Activated naive CD8-positive, alpha-beta T cell treated with anti-CD3 and anti-CD28 coated beads, Interleukin-2, amount 50 U/mL, for 24 hours (primary cell): ENCODE results near the gene RXRB.
A peak's percentile ranks its signal among the peaks of the same experiment; 100 is the strongest.
"Not testable (repeated sequence)": the region's sequence is repeated elsewhere in the genome, so short reads cannot be mapped to it uniquely, and the experiment has no call there.

Experiments used
- ATAC-seq: fragments of 150-1000 bp; cut with Tn5 transposase; one replicate; pipeline ENCODE4 v1.10.0; 2021
- DNase-seq: peaks from one replicate; pipeline ENCODE4 v3.0.0; 2021
- H3K27ac Mint-ChIP-seq: one replicate; pipeline ENCODE4 v1.8.0; 2021; ENCODE audit warnings: mild to moderate bottlenecking, mixed read lengths
- H3K27me3 Mint-ChIP-seq: one replicate; pipeline ENCODE4 v1.8.0; 2021; ENCODE audit warnings: mixed read lengths
- H3K36me3 Mint-ChIP-seq: one replicate; pipeline ENCODE4 v1.8.0; 2021; ENCODE audit warnings: low read depth, mixed read lengths
- H3K4me1 Mint-ChIP-seq: one replicate; pipeline ENCODE4 v1.8.0; 2021; ENCODE audit warnings: mixed read lengths
- H3K4me3 Mint-ChIP-seq: one replicate; pipeline ENCODE4 v1.8.0; 2021; ENCODE audit warnings: mild to moderate bottlenecking, moderate library complexity, mixed read lengths
- H3K9me3 Mint-ChIP-seq: one replicate; pipeline ENCODE4 v1.8.0; 2021; ENCODE audit warnings: mixed read lengths

The RXRB gene

GRCh38 chr6:33160728-33161344, 39.6 kb downstream of the RXRB start:
- Mint-ChIP-seq H3K27me3 (no peaks in the 10 kb centered on the region), H3K36me3 (no peaks in the 10 kb centered on the region), H3K9me3 (no peaks in the 10 kb centered on the region), H3K4me1 (peaks cover 11% of the 10 kb centered on the region), H3K4me3 (peak overlapping the region; percentile 77), H3K27ac (peak overlapping the region; percentile 82)
- peak; percentile 37 for ATAC-seq
- no peak for DNase-seq

DNA sequence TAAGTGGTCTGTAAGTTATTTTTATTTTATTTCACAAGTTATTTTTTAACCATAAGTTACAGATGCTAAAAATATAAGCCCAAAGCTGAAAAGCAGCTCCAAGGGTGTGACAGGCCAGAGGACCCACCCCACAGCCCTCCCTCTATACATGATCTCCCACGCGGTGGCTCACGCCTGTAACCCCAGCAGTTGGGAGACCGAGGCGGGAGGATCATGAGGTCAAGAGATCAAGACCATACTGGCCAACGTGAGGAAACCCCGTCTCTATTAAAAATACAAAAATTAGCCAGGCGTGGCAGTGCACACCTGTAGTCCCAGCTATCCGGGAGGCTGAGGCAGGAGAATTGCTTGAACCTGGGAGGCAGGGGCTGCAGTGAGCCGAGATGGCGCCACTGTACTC, 40.4 kb downstream of the RXRB start:
- Mint-ChIP-seq H3K9me3 (no peaks in the 10 kb centered on the region), H3K4me3 (no peak overlapping the region), H3K4me1 (peaks cover 11% of the 10 kb centered on the region), H3K27ac (no peak overlapping the region), H3K27me3 (no peaks in the 10 kb centered on the region), H3K36me3 (no peaks in the 10 kb centered on the region)
- no peak for DNase-seq
- ATAC-seq = no peak

DNA sequence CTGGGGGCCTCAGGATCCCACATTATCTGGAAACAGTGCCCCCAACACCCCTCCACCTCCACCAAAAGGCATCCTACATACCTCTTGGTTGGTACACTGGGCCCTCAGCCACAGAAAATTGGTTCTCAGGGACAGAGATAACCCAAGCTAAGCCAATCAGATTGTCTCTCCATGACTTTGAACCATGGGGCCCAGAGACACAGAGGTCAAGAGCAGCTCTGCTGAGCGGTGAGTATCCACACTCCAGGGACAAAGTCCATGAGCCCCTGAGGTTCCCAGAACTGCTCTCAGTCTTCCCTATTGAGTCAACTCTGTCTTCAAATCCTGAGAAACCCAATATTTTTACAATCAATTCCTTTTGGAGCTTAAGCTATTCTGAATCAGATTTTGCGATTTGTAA, 43.5 kb downstream of the RXRB start:
- ATAC-seq = no peak
- Mint-ChIP-seq H3K27me3 (peaks cover 7% of the 10 kb centered on the region), H3K4me3 (no peak overlapping the region), H3K4me1 (peaks cover 10% of the 10 kb centered on the region), H3K27ac (no peak overlapping the region), H3K9me3 (peaks cover 9% of the 10 kb centered on the region), H3K36me3 (no peaks in the 10 kb centered on the region)
- no peak for DNase-seq

- Mint-ChIP-seq H3K27ac (no peak overlapping the region), H3K27me3 (peaks cover 7% of the 10 kb centered on the region)
Measured at GRCh38 chr6:33156561-33156960, 43.9 kb downstream of the RXRB start.

GRCh38 chr6:33154349-33154748, 46.1 kb downstream of the RXRB start:
- Mint-ChIP-seq H3K27ac (no peak overlapping the region), H3K9me3 (peaks cover 13% of the 10 kb centered on the region), H3K36me3 (no peaks in the 10 kb centered on the region), H3K27me3 (peaks cover 10% of the 10 kb centered on the region), H3K4me1 (no peaks in the 10 kb centered on the region), H3K4me3 (no peak overlapping the region)
- ATAC-seq (no peak), DNase-seq (no peak)

More at GRCh38 chr6:33156561-33156960, 43.9 kb downstream of the RXRB start:
- Mint-ChIP-seq H3K9me3 (peaks cover 13% of the 10 kb centered on the region), H3K36me3 (no peaks in the 10 kb centered on the region), H3K4me3 (no peak overlapping the region), H3K4me1 (peaks cover 7% of the 10 kb centered on the region)
- ATAC-seq = no peak
- no peak for DNase-seq

GRCh38 chr6:33151050-33151449, 49.4 kb downstream of the RXRB start:
- H3K27ac Mint-ChIP-seq = no peak overlapping the region
- ATAC-seq (no peak), DNase-seq (no peak)
- peaks cover 10% of the 10 kb centered on the region for H3K27me3 Mint-ChIP-seq
- H3K9me3 Mint-ChIP-seq = peaks cover 13% of the 10 kb centered on the region
- no peaks in the 10 kb centered on the region for H3K4me1 Mint-ChIP-seq
- H3K4me3 Mint-ChIP-seq = no peak overlapping the region
- H3K36me3 Mint-ChIP-seq = no peaks in the 10 kb centered on the region

DNA sequence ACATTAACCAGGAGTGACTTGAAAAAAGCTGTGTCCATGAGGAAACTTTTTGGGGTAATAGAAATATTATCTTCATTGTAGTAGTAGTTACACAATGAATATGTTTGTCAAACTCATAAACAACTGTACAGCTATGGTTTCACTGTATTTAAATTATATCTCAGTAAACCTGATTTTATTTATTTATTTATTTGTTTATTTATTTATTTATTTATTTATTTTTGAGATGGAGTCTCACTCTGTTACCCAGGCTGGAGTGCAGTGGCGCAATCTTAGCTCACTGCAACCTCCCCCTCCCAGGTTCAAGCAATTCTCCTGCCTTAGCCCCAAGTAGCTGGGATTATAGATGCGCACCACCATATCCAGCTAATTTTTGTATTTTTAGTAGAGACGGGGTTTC, 49.9 kb downstream of the RXRB start:
- H3K4me3 Mint-ChIP-seq, H3K4me1 Mint-ChIP-seq, H3K27ac Mint-ChIP-seq, ATAC-seq, DNase-seq, H3K36me3 Mint-ChIP-seq: not testable (repeated sequence)
- peaks cover 10% of the 10 kb centered on the region for H3K27me3 Mint-ChIP-seq
- peaks cover 13% of the 10 kb centered on the region for H3K9me3 Mint-ChIP-seq

DNA sequence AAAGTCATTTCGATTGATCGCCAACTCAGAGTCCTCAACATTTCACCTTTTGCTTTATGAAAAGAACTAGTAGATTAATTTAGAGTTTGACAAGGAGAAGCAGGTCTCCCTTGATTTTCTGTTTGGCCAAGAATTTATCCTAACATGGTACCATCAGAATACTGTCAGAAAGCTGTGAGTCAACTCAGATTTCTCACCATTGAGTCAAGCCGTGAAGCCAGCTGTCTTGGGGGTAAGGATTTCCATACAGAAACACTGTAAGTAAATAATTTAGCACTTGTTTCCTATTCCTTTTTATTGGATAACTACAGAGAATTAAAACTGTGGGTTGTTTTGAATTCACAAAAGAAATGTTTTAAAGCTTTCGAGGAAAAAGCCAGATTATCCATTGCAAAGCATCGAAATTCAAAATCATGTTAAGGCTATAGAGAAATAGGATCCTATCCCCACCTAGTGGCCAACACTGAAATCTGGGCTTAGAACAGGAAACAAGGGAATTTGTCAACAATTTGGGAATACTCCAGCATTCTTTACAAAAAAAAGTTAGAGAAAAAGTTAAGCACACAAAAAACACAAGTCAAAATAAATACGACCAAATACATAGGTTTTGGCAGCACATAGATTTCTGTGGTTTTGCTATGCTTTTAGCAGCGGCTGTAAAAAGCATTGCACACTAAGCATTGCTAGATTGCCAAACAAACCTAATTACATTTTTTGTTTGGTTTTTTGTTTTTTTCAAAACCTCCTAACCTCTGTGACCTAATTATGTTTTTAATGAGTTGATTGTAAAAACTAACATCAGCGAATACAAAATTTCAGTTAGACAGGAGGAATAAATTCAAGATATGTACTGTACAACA, 52.4 kb downstream of the RXRB start:
- H3K27me3 Mint-ChIP-seq = peaks cover 13% of the 10 kb centered on the region
- DNase-seq (no peak), ATAC-seq (no peak)
- peaks cover 13% of the 10 kb centered on the region for H3K9me3 Mint-ChIP-seq
- peaks cover 5% of the 10 kb centered on the region for H3K4me1 Mint-ChIP-seq
- no peak overlapping the region for H3K27ac Mint-ChIP-seq
- no peaks in the 10 kb centered on the region for H3K36me3 Mint-ChIP-seq
- H3K4me3 Mint-ChIP-seq = no peak overlapping the region

- H3K4me1 Mint-ChIP-seq = peaks cover 5% of the 10 kb centered on the region
- H3K4me3 Mint-ChIP-seq = no peak overlapping the region
- no peaks in the 10 kb centered on the region for H3K36me3 Mint-ChIP-seq
- H3K27ac Mint-ChIP-seq = no peak overlapping the region
- peaks cover 27% of the 10 kb centered on the region for H3K27me3 Mint-ChIP-seq
- ATAC-seq = peak; percentile 46
- DNase-seq = no peak
- H3K9me3 Mint-ChIP-seq = no peaks in the 10 kb centered on the region
Measured at GRCh38 chr6:33144373-33144772, 56.1 kb downstream of the RXRB start.
